Caco-2 (cell line): ENCODE measurements around the gene INAFM2. TPM values are rescaled to one million over a fixed set of nuclear protein-coding genes. Genes with fewer than 3 reads are reported as not detected.

Experiments
- BruUV-seq: library from RNA; stranded (reverse); fragments of 400-500 nt; replicated peaks from 2 replicates; lab custom pipeline; 2021; lab: Mats Ljungman, UMichigan
- CTCF ChIA-PET: fragments of 300-600 bp; sonication (Branson Sonifier 250); formaldehyde crosslinking; loops from one replicate; lab custom pipeline; 2022; ENCODE audit warnings: antibody characterized with exemption; lab: Charles Lee
- POLR2A ChIA-PET: fragments of 300-600 bp; sonication (Branson Sonifier 250); formaldehyde crosslinking; loops from one replicate; lab custom pipeline; 2022; ENCODE audit warnings: antibody characterized with exemption; lab: Charles Lee
- DNase-seq, 2 experiments: peaks; one replicate each; pipeline versions ENCODE4 v3.0.0 to v3.0.0-alpha.2; 2020 to 2022
- H3K27me3 ChIP-seq: replicated peaks from 2 replicates; pipeline ENCODE4 v1.6.0; 2011; ENCODE audit warnings: low read length; ENCODE audit not compliant: control insufficient read depth, insufficient read depth
- H3K36me3 ChIP-seq: 2 replicates; pipeline ENCODE4 v1.5.1; 2011; ENCODE audit warnings: low read length; ENCODE audit not compliant: control insufficient read depth, insufficient read depth
- H3K4me1 ChIP-seq: fragments of 250-450 bp; sonication (Bioruptor Pico); 2 replicates; pipeline ENCODE4 v1.5.1; 2020; ENCODE audit warnings: mild to moderate bottlenecking
- H3K4me3 ChIP-seq: 2 replicates; pipeline ENCODE4 v1.5.1; 2011; ENCODE audit warnings: low read depth, mild to moderate bottlenecking, control low read depth, low read length
- H3K9me3 ChIP-seq: fragments of 250-450 bp; sonication (Bioruptor Pico); 2 replicates; pipeline ENCODE4 v1.5.1; 2020; ENCODE audit warnings: mild to moderate bottlenecking, moderate library complexity
- H3K27ac Mint-ChIP-seq: one replicate; pipeline ENCODE4 v1.8.0; 2022; ENCODE audit warnings: mixed read lengths; ENCODE audit not compliant: unreplicated experiment
- H3K27me3 Mint-ChIP-seq: one replicate; pipeline ENCODE4 v1.8.0; 2022; ENCODE audit warnings: mixed read lengths; ENCODE audit not compliant: insufficient read depth, unreplicated experiment
- H3K36me3 Mint-ChIP-seq: one replicate; pipeline ENCODE4 v1.8.0; 2022; ENCODE audit warnings: mild to moderate bottlenecking, mixed read lengths; ENCODE audit not compliant: insufficient read depth, unreplicated experiment
- H3K4me1 Mint-ChIP-seq: one replicate; pipeline ENCODE4 v1.8.0; 2022; ENCODE audit warnings: low read depth, mixed read lengths; ENCODE audit not compliant: unreplicated experiment
- H3K4me3 Mint-ChIP-seq: one replicate; pipeline ENCODE4 v1.8.0; 2022; ENCODE audit warnings: mild to moderate bottlenecking, moderate library complexity, mixed read lengths; ENCODE audit not compliant: unreplicated experiment
- H3K9me3 Mint-ChIP-seq: one replicate; pipeline ENCODE4 v1.8.0; 2022; ENCODE audit warnings: mixed read lengths; ENCODE audit not compliant: unreplicated experiment
- CTCF ChIP-seq, 2 experiments: fragments of 200-600 bp in 1 of 2; IDR thresholded peaks; 1 replicate in 1 of 2; 2 replicates in 1 of 2; pipeline versions ENCODE4 v1.5.1 to v1.8.0; 2011 to 2022; ENCODE audit warnings: antibody characterized with exemption in 1 of 2, control low read depth in 1 of 2, inconsistent platforms in 1 of 2, low read depth in 1 of 2, low read length in 1 of 2, mild to moderate bottlenecking in 1 of 2, moderate library complexity in 1 of 2; ENCODE audit not compliant: insufficient read depth in 1 of 2, severe bottlenecking in 1 of 2, unreplicated experiment in 1 of 2
- intact Hi-C: fragments of 100-400 bp; cut with micrococcal nuclease; formaldehyde crosslinking; loops from one replicate; pipeline ENCODE4 v1.10.0; 2022; ENCODE audit not compliant: unreplicated experiment
- total RNA-seq: library from RNA; stranded (reverse); gene quantifications from 2 replicates; pipeline ENCODE4 v1.2.3, GENCODE V29; 2022

INAFM2 gene
- total RNA-seq, 1 experiment from 2014 or later, result 13.4 TPM

- no peaks in the 10 kb centered on the region for H3K4me1 ChIP-seq
- no peaks in the 10 kb centered on the region for H3K9me3 ChIP-seq
- H3K36me3 ChIP-seq, result no peaks in the 10 kb centered on the region
- Mint-ChIP-seq H3K4me1 (peaks cover 7% of the 10 kb centered on the region), H3K9me3 (no peaks in the 10 kb centered on the region), H3K27me3 (no peaks in the 10 kb centered on the region), H3K4me3 (no peak overlapping the region), H3K27ac (no peak overlapping the region), H3K36me3 (no peaks in the 10 kb centered on the region)
- no peak for TF ChIP-seq CTCF (IDR thresholded peaks at IDR 0.05; ENCODE audit: insufficient read depth in 1 of 2, low read depth in 1 of 2, low read length in 1 of 2, severe bottlenecking in 1 of 2, unreplicated experiment in 1 of 2)
- POLR2A ChIA-PET, result no interaction called here
- no peak overlapping the region for H3K4me3 ChIP-seq
- CTCF ChIA-PET, result interaction anchor here (1.7 kb wide), 1 partner anchor 19 kb away, joined by 5 read pairs; no protein-coding TSS in a partner anchor
- no peaks in the 10 kb centered on the region for H3K27me3 ChIP-seq
- no TSS peak for BruUV-seq
- intact Hi-C loops, result no loop called here
- DNase-seq, result no peak
Measured at GRCh38 chr15:40363611-40364010, 40.1 kb downstream of the INAFM2 start.

- Mint-ChIP-seq H3K27me3 (no peaks in the 10 kb centered on the region), H3K4me3 (no peak overlapping the region), H3K4me1 (peaks cover under 1% of the 10 kb centered on the region), H3K36me3 (no peaks in the 10 kb centered on the region), H3K9me3 (no peaks in the 10 kb centered on the region), H3K27ac (no peak overlapping the region)
- BruUV-seq, result no TSS peak
- Histone ChIP-seq H3K27me3 (no peaks in the 10 kb centered on the region), H3K36me3 (no peaks in the 10 kb centered on the region), H3K4me1 (no peaks in the 10 kb centered on the region), H3K4me3 (no peak overlapping the region), H3K9me3 (no peaks in the 10 kb centered on the region)
- intact Hi-C loops, result no loop called here
- no peak for DNase-seq
- TF ChIP-seq CTCF (IDR thresholded peaks at IDR 0.05; ENCODE audit: insufficient read depth in 1 of 2, low read depth in 1 of 2, low read length in 1 of 2, severe bottlenecking in 1 of 2, unreplicated experiment in 1 of 2), result no peak
- ChIA-PET CTCF (interaction anchor here (1.7 kb wide), 1 partner anchor 20 kb away, joined by 5 read pairs; no protein-coding TSS in a partner anchor), POLR2A (no interaction called here)
Measured at GRCh38 chr15:40364251-40364650, 40.8 kb downstream of the INAFM2 start.

- CTCF ChIA-PET, result interaction anchor here (1.5 kb wide), 1 partner anchor 75 kb away, joined by 3 read pairs; the partner anchor contains the start of gene BAHD1
- H3K27me3 Mint-ChIP-seq, result no peaks in the 10 kb centered on the region
- TF ChIP-seq CTCF (IDR thresholded peaks at IDR 0.05; ENCODE audit: insufficient read depth in 1 of 2, low read depth in 1 of 2, low read length in 1 of 2, severe bottlenecking in 1 of 2, unreplicated experiment in 1 of 2), result no peak
Measured at GRCh38 chr15:40365016-40365415, 41.5 kb downstream of the INAFM2 start.

More at GRCh38 chr15:40365016-40365415, 41.5 kb downstream of the INAFM2 start:
- no peaks in the 10 kb centered on the region for H3K4me1 Mint-ChIP-seq
- no peak overlapping the region for H3K4me3 Mint-ChIP-seq
- no peaks in the 10 kb centered on the region for H3K36me3 ChIP-seq
- no peak overlapping the region for H3K27ac Mint-ChIP-seq
- intact Hi-C loops, result no loop called here
- H3K9me3 Mint-ChIP-seq, result no peaks in the 10 kb centered on the region
- no peaks in the 10 kb centered on the region for H3K4me1 ChIP-seq
- POLR2A ChIA-PET, result no interaction called here
- no peaks in the 10 kb centered on the region for H3K36me3 Mint-ChIP-seq
- no peak overlapping the region for H3K4me3 ChIP-seq
- H3K9me3 ChIP-seq, result no peaks in the 10 kb centered on the region
- H3K27me3 ChIP-seq, result no peaks in the 10 kb centered on the region
- no peak for DNase-seq
- BruUV-seq, result no TSS peak
